OCI-LY3 (cell line): ENCODE data around the gene MRAS.

Experiments
- H2AFZ ChIP-seq: fragments of 200-600, 300-600 bp; shearing (Covaris generic); 2 replicates; pipeline ENCODE4 v1.6.0; 2014; ENCODE audit warnings: antibody characterized with exemption, low read depth, low read length
- H3K27ac ChIP-seq: fragments of 200-600, 300-600 bp; sonication (generic); 2 replicates; pipeline ENCODE4 v1.5.1; 2014; ENCODE audit warnings: mild to moderate bottlenecking, low read length, moderate library complexity, mixed read lengths
- H3K27me3 ChIP-seq: fragments of 200-600, 300-600 bp; sonication (generic); 2 replicates; pipeline ENCODE4 v1.6.1; 2014; ENCODE audit warnings: low read depth, low read length, mixed read lengths
- H3K36me3 ChIP-seq: fragments of 200-600, 300-600 bp; sonication (generic); replicated peaks from 2 replicates; pipeline ENCODE3; 2014; ENCODE audit warnings: low read depth, low read length, mixed read lengths
- H3K4me1 ChIP-seq: fragments of 300-600, 200-600 bp; sonication (generic); 2 replicates; pipeline ENCODE4 v1.6.1; 2014; ENCODE audit warnings: low read length, mixed read lengths
- H3K4me2 ChIP-seq: fragments of 200-600, 300-600 bp; sonication (generic); 2 replicates; pipeline ENCODE4 v1.6.1; 2014; ENCODE audit warnings: low read length, mixed read lengths
- H3K4me3 ChIP-seq: fragments of 300-600, 200-600 bp; sonication (generic); 2 replicates; pipeline ENCODE4 v1.5.1; 2014; ENCODE audit warnings: antibody characterized with exemption, mild to moderate bottlenecking, low read length, moderate library complexity
- H3K79me2 ChIP-seq: fragments of 300-600, 200-600 bp; shearing (Covaris generic); 2 replicates; pipeline ENCODE4 v1.6.1; 2014; ENCODE audit warnings: mild to moderate bottlenecking, low read length, mixed read lengths
- H3K9ac ChIP-seq: fragments of 300-600, 200-600 bp; shearing (Covaris generic); 2 replicates; pipeline ENCODE4 v1.6.0; 2014; ENCODE audit warnings: mild to moderate bottlenecking, low read length, moderate library complexity
- H3K9me3 ChIP-seq: fragments of 200-600, 300-600 bp; shearing (Covaris generic); 2 replicates; pipeline ENCODE4 v1.6.1; 2014; ENCODE audit warnings: low read length, mixed read lengths; ENCODE audit not compliant: insufficient read depth
- H4K20me1 ChIP-seq: fragments of 200-600, 300-600 bp; sonication (generic); 2 replicates; pipeline ENCODE4 v1.6.1; 2016; ENCODE audit warnings: low read length, mixed read lengths; ENCODE audit not compliant: insufficient read depth
- CTCF ChIP-seq: fragments of 200-600, 300-600 bp; sonication (generic); IDR thresholded peaks from 2 replicates; pipeline ENCODE4 v1.5.1; 2014; ENCODE audit warnings: antibody characterized with exemption, low read length, low read depth
- EZH2phosphoT487 ChIP-seq: fragments of 200-600 bp; shearing (Covaris generic); IDR thresholded peaks from 2 replicates; pipeline ENCODE4 v1.6.1; 2018; ENCODE audit warnings: antibody characterized with exemption, mixed run types, low read depth

Gene MRAS

GRCh38 chr3:138400651-138401070 lies 52.3 kb downstream of the MRAS start:
- H3K9ac ChIP-seq, result no peak overlapping the region
- no peaks in the 10 kb centered on the region for H3K9me3 ChIP-seq
- no peaks in the 10 kb centered on the region for H3K79me2 ChIP-seq
- H3K36me3 ChIP-seq, result no peaks in the 10 kb centered on the region
- H3K4me3 ChIP-seq, result no peak overlapping the region
- no peaks in the 10 kb centered on the region for H4K20me1 ChIP-seq
- no peaks in the 10 kb centered on the region for H3K4me1 ChIP-seq
- H3K27ac ChIP-seq, result no peak overlapping the region
- H3K4me2 ChIP-seq, result no peak overlapping the region
- TF ChIP-seq EZH2phosphoT487 (no peak), CTCF (no peak)
- peaks cover 64% of the 10 kb centered on the region for H3K27me3 ChIP-seq
- no peak overlapping the region for H2AFZ ChIP-seq

- H2AFZ ChIP-seq, result no peak overlapping the region
- no peak overlapping the region for H3K9ac ChIP-seq
- no peak overlapping the region for H3K4me2 ChIP-seq
- no peak overlapping the region for H3K27ac ChIP-seq
- no peaks in the 10 kb centered on the region for H4K20me1 ChIP-seq
- TF ChIP-seq EZH2phosphoT487 (no peak), CTCF (no peak)
- H3K9me3 ChIP-seq, result no peaks in the 10 kb centered on the region
- H3K27me3 ChIP-seq, result peaks cover 75% of the 10 kb centered on the region
- no peaks in the 10 kb centered on the region for H3K79me2 ChIP-seq
- H3K4me1 ChIP-seq, result no peaks in the 10 kb centered on the region
- no peaks in the 10 kb centered on the region for H3K36me3 ChIP-seq
- no peak overlapping the region for H3K4me3 ChIP-seq
Measured at GRCh38 chr3:138401834-138402233, 53.5 kb downstream of the MRAS start.

GRCh38 chr3:138404121-138404520 lies 55.7 kb downstream of the MRAS start:
- Histone ChIP-seq H3K36me3 (no peaks in the 10 kb centered on the region), H3K27ac (no peak overlapping the region), H3K9ac (no peak overlapping the region), H3K79me2 (no peaks in the 10 kb centered on the region), H3K4me1 (no peaks in the 10 kb centered on the region), H3K9me3 (no peaks in the 10 kb centered on the region), H3K4me3 (no peak overlapping the region), H3K4me2 (no peak overlapping the region), H2AFZ (no peak overlapping the region), H3K27me3 (peaks cover 82% of the 10 kb centered on the region), H4K20me1 (no peaks in the 10 kb centered on the region)
- TF ChIP-seq CTCF (no peak), EZH2phosphoT487 (no peak)

GRCh38 chr3:138405001-138405400 lies 56.6 kb downstream of the MRAS start:
- Histone ChIP-seq H3K4me1 (no peaks in the 10 kb centered on the region), H3K9ac (no peak overlapping the region), H4K20me1 (no peaks in the 10 kb centered on the region), H3K9me3 (no peaks in the 10 kb centered on the region), H3K4me2 (no peak overlapping the region), H2AFZ (no peak overlapping the region), H3K36me3 (no peaks in the 10 kb centered on the region), H3K27me3 (peaks cover 85% of the 10 kb centered on the region), H3K27ac (no peak overlapping the region), H3K79me2 (no peaks in the 10 kb centered on the region), H3K4me3 (no peak overlapping the region)
- no peak for TF ChIP-seq EZH2phosphoT487

- Histone ChIP-seq H3K4me3 (no peak overlapping the region), H3K9me3 (no peaks in the 10 kb centered on the region), H2AFZ (no peak overlapping the region), H3K4me2 (no peak overlapping the region), H3K9ac (no peak overlapping the region), H3K4me1 (peaks cover 4% of the 10 kb centered on the region), H3K36me3 (no peaks in the 10 kb centered on the region), H3K27me3 (peaks cover 86% of the 10 kb centered on the region), H3K79me2 (no peaks in the 10 kb centered on the region), H3K27ac (no peak overlapping the region), H4K20me1 (no peaks in the 10 kb centered on the region)
- no peak for TF ChIP-seq EZH2phosphoT487
- no peak for TF ChIP-seq CTCF
Measured at GRCh38 chr3:138405486-138405885, 57.1 kb downstream of the MRAS start.
